GM19025 (cell line): Measurements from ENCODE around the gene L3MBTL4.
"Not testable (repeated sequence)": the region's sequence is repeated elsewhere in the genome, so short reads cannot be mapped to it uniquely, and the experiment has no call there.

ENCODE experiments used
- ATAC-seq: cut with Tn5 transposase; IDR thresholded peaks from one replicate; pipeline ENCODE4 v1.9.1; 2021; ENCODE audit warnings: mild to moderate bottlenecking, low read depth, moderate library complexity; ENCODE audit not compliant: unreplicated experiment

Gene L3MBTL4

DNA sequence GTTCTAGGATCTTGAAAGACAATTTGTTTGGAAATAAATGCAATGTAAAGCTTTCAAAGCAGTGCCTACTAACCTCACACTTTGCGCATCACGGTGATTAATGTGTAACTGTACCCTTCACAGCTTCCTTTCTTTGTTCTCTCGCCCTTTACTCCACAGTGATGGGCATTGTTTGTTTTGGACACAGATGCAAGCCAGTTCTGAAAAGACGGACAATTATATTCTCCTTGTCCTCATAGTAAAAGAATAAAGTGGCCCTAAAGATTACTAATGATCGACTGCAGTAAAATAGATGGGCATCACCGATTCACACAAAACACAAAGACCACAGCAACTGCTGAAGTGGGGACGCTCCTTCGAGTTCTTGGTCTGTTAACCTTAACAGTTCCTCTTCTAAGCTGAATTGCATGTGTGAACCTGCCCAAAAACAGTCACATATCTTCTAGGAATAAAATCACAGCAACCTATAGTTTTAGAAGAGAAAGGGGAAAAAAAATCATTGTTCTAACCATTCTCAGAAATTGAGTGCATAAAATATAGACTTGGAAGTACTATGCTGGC lies 7.7 kb downstream of the L3MBTL4 start:
- no peak for ATAC-seq

DNA sequence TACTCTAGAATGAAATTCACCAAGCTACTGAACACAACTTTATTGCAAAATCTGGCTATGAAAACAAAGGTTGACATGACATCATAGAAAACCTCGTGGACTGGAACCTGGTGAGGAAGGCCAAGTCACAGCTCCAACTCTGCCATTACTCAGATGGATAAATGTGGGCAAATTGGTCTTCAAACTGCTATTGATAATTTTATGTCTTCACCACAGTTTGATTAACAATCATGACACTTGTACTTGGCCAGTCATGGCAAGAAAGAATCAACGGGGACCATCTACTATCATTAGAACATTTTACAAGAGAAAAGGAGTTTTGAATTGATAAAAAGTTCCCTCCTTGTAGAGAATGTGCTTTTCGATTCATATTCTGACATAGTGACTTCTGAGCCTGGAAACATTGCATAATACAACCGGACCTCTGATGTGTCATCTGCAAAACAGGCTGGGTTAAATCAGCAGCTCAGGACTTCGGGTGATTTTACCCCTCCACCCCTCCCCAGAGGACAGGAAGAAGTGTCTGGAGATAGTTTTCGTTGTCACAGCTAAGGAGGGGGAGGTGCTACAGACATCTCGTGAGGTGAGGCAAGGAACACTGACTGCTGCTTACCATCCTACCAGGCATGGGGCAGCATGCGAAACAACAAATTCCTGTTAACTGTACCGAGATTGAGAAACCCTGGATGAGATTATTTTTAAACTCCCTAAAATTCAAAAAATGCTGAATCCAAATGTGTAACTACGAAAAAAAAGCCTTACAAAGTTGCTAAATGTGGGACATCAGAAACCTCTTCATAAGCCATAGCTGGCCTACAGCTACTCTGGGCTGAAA lies 8.4 kb downstream of the L3MBTL4 start:
- no peak for ATAC-seq

GRCh38 chr18:6405237-6406074 lies 9.3 kb downstream of the L3MBTL4 start:
- ATAC-seq, result no peak

DNA sequence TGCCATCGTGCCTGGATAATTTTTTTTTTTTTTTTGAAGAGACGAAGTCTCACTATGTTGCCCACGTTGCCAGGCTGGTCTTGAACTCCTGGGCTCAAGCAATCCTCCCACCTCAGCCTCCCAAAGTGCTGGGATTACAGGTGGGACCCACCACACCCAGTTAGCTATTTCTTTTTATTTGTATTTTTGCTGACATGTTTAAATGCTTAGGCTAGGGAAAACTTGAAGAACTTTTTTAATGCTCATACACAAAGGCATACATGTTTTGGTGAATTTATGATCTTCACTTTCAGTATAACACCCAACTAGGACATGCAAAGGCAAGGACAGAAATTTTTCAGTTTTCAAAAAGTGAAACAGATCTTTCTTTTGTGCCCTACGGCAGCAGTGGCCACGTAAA lies 9.9 kb downstream of the L3MBTL4 start:
- no peak for ATAC-seq

DNA sequence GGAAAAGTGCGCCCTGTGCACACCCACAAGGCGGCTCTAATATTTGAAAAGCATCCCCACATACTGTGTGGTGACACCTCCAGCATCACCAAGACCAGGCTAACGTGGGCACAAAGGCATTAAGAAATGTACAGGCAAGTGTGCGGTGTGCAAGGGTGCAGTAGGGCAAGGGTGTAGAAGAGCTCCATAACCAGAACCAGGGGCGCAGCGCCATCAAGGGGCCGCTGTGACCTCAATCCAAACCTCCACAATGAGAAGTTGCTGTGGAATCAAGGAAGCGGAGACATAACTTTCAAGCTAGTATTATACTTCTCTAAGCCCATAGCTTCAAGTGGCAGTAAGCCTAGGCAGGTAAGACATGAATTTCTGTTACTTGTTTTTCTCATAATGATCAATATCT lies 13.0 kb downstream of the L3MBTL4 start:
- ATAC-seq, result no peak

DNA sequence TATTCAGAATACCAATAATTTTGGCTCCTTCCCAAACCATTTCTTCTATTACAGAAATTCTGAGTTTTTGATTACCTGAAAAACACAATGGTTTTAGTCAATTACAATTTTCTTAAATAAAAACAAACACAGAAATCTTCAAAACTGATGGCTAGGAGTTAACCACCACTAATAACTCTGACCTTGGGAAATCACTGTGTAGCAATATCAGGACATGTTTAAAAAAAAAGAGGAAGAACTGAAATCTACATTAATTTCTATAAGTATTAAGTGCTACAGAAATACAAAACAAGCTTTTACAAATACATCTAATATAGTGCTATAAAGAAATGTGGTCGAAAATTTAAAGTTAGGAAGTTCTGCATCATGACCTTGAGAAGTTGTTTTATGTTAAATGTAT lies 14.9 kb downstream of the L3MBTL4 start:
- no peak for ATAC-seq

DNA sequence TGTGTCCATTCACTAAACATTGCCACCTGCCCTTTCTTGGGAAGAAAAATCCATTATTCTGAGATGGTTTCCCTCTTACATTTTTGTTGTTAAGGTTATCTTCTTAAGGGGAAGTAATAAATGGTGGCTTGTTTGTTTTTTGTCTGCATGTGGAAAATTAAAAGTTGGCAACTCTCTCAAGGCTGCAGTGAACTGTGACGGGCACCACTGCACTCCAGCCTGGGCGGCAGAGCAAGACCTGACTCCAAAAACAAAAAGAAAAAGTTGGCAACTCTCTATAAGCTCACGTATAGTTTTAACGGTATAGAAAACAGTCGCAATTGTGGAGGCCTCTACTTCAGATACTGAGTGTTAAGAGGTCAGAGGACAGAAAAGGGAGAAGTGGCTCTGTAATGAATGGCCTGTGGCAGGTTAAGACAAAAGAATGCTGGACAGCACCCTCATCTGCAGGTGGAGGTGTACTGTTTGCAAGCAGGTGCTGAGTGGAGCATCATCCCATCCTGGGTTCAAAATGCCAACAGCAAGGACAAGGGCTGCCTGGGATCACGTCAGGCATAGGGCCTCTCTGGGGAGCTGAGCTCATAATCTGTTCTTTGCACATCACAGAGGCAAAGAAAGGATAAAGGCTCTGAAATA lies 16.7 kb downstream of the L3MBTL4 start:
- ATAC-seq, result no peak

DNA sequence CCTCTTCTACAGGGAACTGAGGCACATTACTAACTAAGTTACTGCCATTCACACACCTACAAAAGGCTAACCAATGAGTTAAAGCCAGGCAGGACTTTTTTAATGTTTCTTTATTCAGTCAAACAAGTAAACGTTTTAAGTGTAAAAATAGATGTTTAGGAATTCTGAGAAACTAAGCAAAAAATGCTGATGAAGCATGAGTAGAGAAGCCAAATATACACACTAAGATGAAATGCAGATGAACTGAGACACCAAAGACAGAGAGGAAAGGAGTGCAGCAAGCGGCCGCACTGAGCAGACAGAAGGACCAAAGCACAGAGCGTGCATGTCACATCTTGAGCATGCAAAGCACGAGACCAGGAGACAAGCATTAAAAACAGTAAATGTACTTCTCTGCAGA lies 17.9 kb downstream of the L3MBTL4 start:
- ATAC-seq, result no peak

GRCh38 chr18:6396276-6396675 lies 18.4 kb downstream of the L3MBTL4 start:
- ATAC-seq, result no peak

GRCh38 chr18:6389005-6389404 lies 25.7 kb downstream of the L3MBTL4 start:
- no peak for ATAC-seq

GRCh38 chr18:6382963-6383362 lies 31.7 kb downstream of the L3MBTL4 start:
- ATAC-seq, result no peak

GRCh38 chr18:6377473-6377872 lies 37.2 kb downstream of the L3MBTL4 start:
- not testable (repeated sequence) for ATAC-seq

DNA sequence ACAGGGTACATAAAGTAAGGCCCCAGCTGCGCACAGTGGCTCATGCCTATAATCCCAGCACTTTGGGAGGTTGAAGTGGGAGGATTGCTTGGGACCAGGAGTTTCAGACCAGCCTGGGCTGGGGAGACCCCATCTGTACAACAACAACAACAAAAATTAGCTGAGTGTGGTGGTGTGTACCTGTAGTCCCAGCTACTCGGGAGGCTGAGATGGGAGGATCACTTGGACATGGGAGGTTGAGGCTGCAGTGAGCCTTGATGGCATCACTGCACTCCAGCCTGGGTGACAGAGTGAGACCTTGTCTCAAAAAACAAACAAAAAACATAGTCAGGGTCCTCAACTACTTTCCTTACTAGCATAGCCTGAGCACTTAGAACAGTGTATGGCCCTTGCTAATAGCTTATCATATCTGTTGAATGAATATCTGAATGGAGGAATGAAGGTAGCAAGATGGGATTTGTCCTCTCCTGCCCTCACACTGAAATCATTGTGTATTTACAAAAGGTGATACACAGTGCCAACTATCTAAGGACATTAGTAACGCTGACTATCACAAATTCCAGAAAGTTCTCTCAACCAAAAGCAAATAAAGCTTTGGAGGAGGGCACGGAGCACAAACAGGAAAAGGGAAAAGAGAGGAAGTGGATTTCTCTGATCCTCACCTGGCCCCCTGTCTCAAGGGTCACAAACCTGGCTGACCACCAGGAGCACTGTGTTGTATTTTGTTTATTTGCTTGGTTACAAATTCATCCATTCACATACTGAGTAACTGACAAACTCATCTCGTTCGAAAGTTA lies 38.1 kb downstream of the L3MBTL4 start:
- ATAC-seq, result no peak

DNA sequence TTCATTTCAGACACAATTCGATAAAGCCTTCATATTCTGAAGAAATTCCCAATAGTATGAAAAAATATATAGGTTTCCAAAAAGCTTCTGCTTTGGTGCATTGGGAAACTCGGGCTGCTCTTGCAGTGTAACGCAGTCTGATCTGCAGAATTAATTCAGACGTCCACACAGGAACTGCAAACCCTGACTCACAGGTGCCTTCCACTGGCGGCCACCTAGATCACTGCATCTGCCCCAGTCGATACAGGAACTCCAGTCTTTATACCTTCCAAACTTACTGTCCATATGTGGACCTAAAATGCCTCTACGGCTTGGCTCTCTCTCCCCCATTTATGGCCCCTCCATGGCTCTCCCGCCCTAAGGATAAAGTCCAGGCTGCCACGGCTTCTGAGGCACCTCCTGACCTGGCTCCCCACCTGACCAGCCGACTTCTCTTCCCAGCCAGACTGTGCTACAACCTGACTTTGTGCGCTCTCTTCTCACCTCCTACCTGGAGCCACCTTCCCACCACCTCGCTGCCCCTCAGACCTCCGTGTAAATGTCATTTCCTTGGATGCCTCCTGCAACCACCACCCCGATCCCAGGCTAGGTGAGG lies 39.7 kb downstream of the L3MBTL4 start:
- ATAC-seq, result no peak

DNA sequence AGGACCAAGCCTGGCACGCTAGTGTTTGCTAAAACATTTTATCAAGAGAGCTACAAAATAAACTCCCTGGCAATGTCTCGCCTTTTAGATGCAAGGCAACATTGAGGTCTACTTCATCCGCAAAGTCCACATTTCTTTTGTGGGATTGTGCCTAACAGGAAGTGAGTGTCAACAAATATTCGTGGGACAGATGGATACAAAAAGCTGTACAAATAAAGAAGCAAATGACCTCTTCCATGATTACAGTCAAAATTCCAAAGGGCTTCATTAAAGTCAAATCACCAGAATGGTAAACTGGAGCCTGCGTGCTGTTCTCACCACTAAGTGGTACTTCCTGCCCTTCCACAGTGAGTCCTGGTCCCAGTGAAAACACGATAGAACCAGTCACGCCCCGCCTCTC lies 40.4 kb downstream of the L3MBTL4 start:
- no peak for ATAC-seq

DNA sequence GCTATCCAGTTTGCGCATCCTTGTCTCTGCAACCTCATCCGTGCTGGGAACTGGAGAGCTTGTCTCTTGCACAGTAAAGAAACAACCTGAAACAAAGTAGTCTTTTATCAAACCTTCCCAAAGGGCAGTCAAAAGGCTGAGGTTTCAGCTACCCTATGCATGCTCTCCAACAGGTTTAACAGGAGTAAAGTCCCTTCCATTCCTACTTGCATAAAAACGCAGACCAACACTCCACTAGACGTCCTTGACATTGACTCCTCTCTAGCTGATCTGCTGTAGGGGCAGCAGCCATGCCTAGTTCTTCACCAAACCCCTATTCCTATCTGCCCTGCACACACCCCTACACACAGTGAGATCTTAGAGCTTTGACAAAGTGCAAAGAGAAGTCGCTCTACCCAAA lies 41.5 kb downstream of the L3MBTL4 start:
- ATAC-seq, result no peak

DNA sequence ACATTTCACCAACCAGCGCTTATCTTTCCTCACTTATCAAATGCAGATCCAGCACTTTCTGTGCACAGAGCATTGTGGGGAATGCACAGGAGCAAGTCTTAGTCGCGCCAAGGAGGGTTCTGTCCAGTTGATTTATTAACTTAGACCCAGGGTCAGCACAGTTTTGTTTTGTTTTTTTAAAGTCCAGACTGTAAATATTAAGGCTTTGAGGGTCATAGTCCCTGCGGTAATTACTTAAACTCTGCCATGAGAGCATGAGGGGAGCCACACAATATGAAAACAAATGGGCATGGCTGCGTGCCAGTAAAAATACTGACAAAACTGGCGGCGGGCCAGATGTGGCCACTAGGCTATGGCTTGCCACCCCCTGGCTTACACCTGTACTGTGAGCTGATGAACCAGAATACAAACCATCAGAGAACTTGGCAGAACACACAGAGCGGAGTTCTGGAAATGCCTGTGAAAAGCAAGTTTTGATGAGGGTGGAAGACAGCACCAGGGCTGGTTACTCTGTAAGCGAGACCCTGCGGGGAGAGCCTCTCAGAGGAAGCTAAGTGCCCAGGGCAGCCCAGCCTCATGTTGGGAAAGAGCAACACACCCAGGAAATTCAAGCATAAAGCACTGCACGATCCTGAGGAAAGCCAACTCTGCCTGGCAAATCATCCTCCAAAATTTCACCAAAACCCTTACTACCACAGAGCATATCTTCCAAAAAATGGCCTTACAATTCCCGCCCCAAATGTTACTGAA lies 43.6 kb downstream of the L3MBTL4 start:
- ATAC-seq, result no peak

- ATAC-seq, result no peak
These were observed 44.3 kb downstream of the L3MBTL4 start for GRCh38 chr18:6370410-6370809.

- no peak for ATAC-seq
These were observed 46.7 kb downstream of the L3MBTL4 start for GRCh38 chr18:6368017-6368416.
